HG02870 (cell line): ENCODE data around the gene SPTBN4.
"Not testable (repeated sequence)": the region's sequence is repeated elsewhere in the genome, so short reads cannot be mapped to it uniquely, and the experiment has no call there.

Source experiments
- ATAC-seq: cut with Tn5 transposase; IDR thresholded peaks from one replicate; pipeline ENCODE4 v1.9.1; 2021; ENCODE audit warnings: mild to moderate bottlenecking, moderate library complexity; ENCODE audit not compliant: unreplicated experiment

SPTBN4 gene

DNA sequence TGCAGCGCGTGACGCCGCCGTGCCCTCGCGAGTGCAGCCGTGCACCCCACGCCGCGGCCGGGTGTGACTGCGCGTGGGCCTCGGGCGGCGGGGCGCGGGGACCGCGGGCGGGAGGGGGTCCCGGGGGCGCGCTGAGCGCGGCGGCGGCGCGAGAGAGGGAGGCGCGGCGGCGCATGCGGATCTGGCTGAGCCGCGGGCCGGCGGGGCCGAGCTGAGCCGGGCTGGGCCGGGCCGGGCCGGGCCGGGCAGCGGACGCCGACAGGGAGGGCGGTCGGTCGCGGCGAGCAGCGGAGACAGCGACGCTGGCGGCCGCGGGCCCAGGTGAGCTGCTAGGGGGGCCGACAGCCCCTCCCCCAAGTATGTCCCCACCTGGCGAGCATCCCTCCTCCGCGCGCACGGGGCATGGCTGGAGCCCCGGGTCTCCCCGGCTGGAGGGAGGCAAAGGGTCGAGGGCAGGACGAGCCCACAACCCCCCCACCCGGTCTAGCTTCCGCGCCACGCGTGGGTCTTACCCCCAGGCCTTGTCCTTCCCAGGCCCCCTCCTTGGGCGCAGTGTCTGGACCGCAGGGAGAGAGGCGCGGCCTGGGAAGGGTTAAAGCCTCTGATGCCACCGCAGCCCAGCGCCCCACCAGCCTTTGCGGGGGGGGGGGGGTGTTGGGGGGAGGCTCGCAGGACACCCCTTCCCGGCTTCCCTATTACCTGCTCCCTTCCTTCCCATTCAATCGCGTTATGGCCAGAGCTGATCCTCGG is at the start of gene SPTBN4:
SPTBN4 (plus strand) TSS at position 17 of the 750 bp plus-strand sequence. CDS start 5,621 bp downstream, outside the sequence.
- no peak for ATAC-seq

- ATAC-seq, result no peak
Measured at GRCh38 chr19:40417643-40417981, 49.2 kb upstream of the SPTBN4 start.

DNA sequence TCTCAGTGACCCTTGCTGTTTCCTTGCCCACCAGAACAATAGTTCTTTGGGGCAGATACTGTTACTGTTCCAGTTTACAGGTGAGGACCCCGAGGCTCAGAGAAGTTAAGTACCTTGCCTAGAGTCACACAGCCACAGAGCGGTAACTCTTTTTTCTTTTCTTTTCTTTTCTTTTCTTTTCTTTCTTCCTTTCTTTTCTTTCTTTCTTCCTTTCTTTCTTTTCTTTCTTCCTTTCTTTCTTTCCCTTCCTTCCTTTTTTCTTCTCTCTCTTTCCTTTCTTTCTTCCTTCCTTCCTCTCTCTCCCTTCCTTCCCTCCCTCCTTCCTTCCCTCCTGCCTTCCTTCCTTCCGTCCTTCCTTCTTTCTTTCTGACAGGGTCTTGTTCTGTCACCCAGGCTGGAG is 48.8 kb upstream of the SPTBN4 start:
- no peak for ATAC-seq

GRCh38 chr19:40419066-40419612 is 47.7 kb upstream of the SPTBN4 start:
- no peak for ATAC-seq

DNA sequence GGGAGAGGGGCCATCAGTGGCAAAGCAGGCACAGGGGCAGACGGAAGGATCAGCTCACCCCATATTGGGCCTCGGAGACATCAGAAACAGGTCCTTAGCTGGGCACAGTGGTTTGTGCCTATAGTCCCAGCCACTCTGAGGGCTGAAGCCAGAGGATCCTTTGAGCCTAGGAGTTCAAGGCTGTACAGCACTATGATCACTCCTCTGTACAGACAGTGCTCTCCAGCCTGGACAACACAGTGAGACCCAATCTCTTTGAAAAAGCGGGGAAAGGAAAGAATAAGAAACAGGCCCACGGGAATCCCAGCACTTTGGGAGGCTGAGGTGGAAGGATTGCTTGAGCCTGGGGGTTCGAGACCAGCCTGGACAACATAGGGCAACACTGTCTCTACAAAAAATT is 47.0 kb upstream of the SPTBN4 start:
- no peak for ATAC-seq

GRCh38 chr19:40420451-40420765 is 46.4 kb upstream of the SPTBN4 start:
- ATAC-seq, result no peak

- ATAC-seq, result peak; percentile 32
Measured at GRCh38 chr19:40420766-40421765, 45.7 kb upstream of the SPTBN4 start.

GRCh38 chr19:40421993-40422747 is 44.6 kb upstream of the SPTBN4 start:
- no peak for ATAC-seq

DNA sequence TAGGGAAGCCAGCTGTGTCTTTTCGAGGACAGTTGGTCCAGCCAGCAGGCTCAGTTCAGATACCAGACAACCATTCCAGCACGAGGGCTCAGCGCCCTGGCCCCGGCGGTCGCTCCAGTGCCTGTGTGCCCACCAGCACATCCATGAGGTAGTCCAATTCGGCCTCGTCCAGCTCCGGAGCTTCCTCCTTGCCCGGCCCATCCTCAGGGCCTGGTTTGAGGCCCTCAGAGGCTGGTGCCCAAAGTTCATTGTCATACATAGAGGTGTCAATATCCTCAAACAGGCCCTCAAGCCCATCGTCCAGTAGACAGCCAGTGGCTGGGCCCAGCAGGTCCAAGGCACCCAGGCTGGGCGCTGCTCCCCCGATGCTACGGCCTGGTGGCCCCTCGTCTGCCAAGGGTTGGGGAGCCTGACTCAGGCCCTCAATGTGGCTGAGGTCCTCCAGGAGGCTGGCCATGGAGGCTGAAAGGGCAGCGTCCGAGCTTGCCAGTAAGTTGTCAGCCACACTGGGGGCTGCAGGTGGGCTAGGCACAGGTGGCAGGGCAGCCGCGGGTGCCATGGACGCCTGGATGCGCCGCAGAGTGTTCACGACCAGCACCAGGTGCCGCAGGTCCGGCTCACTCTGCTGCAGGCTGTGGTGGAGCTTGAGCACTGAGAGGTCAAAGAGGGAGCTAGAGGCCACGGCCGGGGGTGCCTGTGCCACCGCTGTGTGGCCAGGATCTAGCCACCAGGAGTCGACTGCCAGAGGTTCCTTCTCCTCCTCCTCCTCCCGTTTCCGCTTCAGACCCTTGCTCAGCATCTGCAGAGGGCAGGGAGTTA is 43.8 kb upstream of the SPTBN4 start:
- ATAC-seq, result no peak

- ATAC-seq, result no peak
Measured at GRCh38 chr19:40423938-40424337, 42.9 kb upstream of the SPTBN4 start.

DNA sequence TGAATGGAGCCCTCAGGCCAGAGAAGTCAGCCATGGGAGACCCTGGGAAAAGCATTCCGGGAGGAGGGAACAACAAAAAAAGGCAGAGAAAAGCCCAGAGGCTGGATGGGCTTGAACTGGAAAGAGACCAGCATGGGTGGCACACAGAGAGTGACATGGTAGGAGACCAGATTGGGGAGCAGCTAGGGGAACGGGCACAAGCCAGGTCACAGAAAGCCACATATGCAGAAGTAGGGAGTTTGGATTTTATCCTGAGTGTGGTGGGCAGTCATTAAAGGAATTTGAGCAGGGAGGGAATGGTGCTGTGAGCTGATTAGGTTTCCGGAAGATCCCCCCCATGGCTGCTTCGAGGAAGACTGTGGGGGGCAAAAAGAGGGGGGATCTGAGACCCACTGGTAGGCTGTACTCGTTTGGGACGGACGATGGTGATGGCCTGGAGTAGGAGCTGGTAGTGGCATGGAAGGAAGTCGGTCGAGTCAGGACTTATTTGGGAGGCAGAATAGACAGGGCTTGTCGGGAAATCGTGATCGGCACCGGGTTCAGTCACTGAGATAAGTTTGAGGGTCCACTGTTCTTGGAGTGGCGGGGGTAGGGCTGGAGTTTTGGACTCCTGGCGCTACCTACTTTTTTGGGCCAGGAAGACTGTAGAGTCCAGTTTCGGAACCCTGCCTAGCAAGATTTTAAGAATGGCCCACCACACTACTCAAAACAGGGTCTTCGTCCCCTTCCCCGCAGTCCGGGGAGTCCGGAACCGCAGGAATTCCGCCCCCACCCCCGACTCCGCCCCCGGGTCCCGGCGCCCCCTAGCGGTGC is 42.0 kb upstream of the SPTBN4 start:
- no peak for ATAC-seq

DNA sequence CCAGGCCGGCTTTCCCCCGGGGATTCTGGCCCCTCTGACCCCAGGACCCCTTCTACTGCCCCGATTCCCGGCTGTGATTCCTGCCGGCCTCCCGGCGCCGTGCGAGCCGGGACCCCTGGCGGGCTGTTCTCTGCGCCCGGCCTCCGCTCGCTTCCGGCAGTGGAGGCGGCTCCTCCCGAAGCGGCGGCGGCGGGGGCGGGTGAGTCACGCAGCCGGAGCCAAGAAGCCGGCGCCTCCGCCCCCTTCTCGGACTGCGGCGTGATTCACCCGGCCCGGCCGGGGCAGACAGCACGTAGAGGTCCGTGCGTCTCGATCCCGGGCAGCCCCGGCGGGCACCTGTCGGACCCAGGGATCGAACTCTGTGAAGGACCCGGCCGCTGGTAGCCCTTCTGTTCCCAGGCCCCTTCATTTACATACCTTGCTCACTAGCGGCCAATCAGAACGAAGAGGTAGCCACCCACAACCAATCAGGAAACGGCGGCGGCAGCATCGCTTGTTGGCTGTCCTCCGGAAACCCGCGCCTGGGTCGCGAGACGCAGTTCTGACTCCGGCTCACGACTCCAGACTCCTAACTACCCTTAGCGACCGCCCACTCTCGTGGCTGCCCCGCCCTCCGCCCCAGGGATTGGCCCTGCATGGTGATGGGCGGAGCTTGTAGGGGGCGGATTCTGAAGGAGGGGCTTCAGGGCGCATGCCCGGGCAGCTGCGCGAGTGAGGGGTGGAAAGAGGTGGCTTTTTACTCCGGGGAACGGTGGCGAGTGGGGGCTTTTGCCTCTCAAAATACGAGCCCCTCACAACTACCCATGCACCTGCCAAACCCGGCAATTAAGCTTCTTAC is 41.1 kb upstream of the SPTBN4 start, which contains the start of gene SERTAD1:
SERTAD1 (minus strand) TSS at position 543 of the 838 bp plus-strand sequence. CDS start 2,446 bp downstream, outside the sequence.
- ATAC-seq, result peak; percentile 76

- not testable (repeated sequence) for ATAC-seq
Measured at GRCh38 chr19:40428197-40428596, 38.6 kb upstream of the SPTBN4 start.

- ATAC-seq, result not testable (repeated sequence)
Measured at GRCh38 chr19:40430242-40430641, 36.6 kb upstream of the SPTBN4 start.

DNA sequence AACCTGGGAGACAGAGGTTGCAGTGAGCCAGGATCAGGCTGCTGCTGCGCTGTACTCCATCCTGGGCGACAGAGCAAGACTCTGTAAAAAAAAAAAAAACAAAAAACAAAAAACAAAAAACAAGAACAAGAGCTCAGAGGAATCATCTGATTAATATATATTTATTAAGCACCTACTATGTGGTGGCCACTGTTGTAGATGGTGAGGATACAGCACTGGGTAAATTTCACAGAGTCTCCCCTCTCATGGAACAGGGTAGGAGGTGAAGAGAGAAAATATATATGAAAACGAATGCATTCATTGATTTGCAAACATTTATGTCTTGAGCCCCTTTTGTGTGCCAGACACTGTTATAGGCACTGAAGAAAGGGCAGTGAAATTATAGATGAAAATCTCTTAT is 35.1 kb upstream of the SPTBN4 start:
- no peak for ATAC-seq

GRCh38 chr19:40432760-40433159 is 34.0 kb upstream of the SPTBN4 start:
- not testable (repeated sequence) for ATAC-seq

DNA sequence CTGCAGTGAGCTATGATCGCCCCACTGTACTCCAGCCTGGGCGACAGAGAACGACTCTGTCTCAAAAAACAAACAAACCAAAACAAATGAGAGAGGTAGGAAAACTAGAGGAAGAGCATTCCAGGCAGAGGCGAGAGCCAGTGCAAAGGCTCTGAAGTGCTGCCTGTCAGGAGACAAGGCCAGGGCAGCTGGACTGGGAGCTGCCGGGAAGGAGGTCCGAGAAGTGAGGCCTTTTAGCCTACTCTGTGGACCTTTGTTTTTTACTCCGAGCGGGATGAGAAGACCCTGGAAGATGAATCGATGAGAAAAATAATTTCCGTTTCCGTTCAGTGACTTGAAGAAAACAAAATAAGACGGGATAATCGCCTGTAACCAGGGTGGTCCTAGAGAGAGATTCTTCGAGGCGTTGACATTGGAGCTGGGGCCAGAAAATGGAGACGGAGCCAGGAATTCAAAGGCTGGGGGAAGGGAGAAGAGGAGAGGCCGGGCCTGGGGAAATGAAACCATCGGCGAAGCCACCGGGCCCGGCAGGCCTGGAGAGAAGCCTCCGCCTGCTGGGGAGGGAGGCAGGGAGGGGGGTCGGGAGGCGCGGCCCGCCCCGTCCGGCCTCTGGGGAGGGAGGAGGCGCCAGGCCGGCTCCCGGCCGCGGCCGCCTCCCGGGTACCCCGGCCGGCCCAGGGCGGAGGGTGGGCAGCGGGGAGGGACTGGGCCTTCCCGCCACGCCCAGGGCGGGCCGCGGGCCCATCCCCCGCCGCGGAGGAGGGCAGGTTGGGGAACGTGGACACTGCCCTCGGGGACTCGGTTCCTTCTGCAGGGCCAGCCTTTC is 33.2 kb upstream of the SPTBN4 start:
- no peak for ATAC-seq
